Ishikawa (cell line): ENCODE measurements around the gene RABAC1.

Experiments used
- CEBPB ChIP-seq: IDR thresholded peaks from 2 replicates; pipeline ENCODE4 v1.6.1; 2012
- CREB1 ChIP-seq: IDR thresholded peaks from 2 replicates; pipeline ENCODE4 v1.6.1; 2012; ENCODE audit warnings: low read depth
- EGR1 ChIP-seq: IDR thresholded peaks from 2 replicates; pipeline ENCODE4 v1.6.1; 2012
- EP300 ChIP-seq: IDR thresholded peaks from 2 replicates; pipeline ENCODE4 v1.6.1; 2012; ENCODE audit warnings: borderline replicate concordance
- FOXM1 ChIP-seq: IDR thresholded peaks from 2 replicates; pipeline ENCODE4 v1.6.1; 2012; ENCODE audit warnings: low read depth, borderline replicate concordance
- MAX ChIP-seq: IDR thresholded peaks from 2 replicates; pipeline ENCODE4 v1.6.1; 2012
- RAD21 ChIP-seq: IDR thresholded peaks from 2 replicates; pipeline ENCODE4 v1.6.1; 2012; ENCODE audit warnings: low read depth
- TAF1 ChIP-seq: IDR thresholded peaks from 2 replicates; pipeline ENCODE4 v1.6.1; 2012; ENCODE audit warnings: low read depth, mild to moderate bottlenecking
- TEAD4 ChIP-seq: IDR thresholded peaks from 2 replicates; pipeline ENCODE4 v1.6.1; 2012
- ZBTB7A ChIP-seq: IDR thresholded peaks from 2 replicates; pipeline ENCODE4 v1.6.1; 2012; ENCODE audit warnings: low read depth
- TF ChIP-seq, protein P1 (sequence below): IDR thresholded peaks from 2 replicates; pipeline ENCODE4 v1.6.1; 2012
- TF ChIP-seq, protein P2 (sequence below): IDR thresholded peaks from 2 replicates; pipeline ENCODE4 v1.6.1; 2012; ENCODE audit warnings: low read depth, mild to moderate bottlenecking

GRCh38 chr19:41960973-41961372 lies 1.9 kb upstream of the RABAC1 start:
- TF ChIP-seq EGR1 (no peak), TAF1 (no peak), MAX (no peak), EP300 (no peak), FOXM1 (no peak), RAD21 (no peak), CEBPB (no peak), CREB1 (no peak), TEAD4 (no peak), ZBTB7A (no peak)
- TF ChIP-seq, protein P1, sequence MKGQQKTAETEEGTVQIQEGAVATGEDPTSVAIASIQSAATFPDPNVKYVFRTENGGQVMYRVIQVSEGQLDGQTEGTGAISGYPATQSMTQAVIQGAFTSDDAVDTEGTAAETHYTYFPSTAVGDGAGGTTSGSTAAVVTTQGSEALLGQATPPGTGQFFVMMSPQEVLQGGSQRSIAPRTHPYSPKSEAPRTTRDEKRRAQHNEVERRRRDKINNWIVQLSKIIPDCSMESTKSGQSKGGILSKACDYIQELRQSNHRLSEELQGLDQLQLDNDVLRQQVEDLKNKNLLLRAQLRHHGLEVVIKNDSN: no peak
- TF ChIP-seq, protein P2, sequence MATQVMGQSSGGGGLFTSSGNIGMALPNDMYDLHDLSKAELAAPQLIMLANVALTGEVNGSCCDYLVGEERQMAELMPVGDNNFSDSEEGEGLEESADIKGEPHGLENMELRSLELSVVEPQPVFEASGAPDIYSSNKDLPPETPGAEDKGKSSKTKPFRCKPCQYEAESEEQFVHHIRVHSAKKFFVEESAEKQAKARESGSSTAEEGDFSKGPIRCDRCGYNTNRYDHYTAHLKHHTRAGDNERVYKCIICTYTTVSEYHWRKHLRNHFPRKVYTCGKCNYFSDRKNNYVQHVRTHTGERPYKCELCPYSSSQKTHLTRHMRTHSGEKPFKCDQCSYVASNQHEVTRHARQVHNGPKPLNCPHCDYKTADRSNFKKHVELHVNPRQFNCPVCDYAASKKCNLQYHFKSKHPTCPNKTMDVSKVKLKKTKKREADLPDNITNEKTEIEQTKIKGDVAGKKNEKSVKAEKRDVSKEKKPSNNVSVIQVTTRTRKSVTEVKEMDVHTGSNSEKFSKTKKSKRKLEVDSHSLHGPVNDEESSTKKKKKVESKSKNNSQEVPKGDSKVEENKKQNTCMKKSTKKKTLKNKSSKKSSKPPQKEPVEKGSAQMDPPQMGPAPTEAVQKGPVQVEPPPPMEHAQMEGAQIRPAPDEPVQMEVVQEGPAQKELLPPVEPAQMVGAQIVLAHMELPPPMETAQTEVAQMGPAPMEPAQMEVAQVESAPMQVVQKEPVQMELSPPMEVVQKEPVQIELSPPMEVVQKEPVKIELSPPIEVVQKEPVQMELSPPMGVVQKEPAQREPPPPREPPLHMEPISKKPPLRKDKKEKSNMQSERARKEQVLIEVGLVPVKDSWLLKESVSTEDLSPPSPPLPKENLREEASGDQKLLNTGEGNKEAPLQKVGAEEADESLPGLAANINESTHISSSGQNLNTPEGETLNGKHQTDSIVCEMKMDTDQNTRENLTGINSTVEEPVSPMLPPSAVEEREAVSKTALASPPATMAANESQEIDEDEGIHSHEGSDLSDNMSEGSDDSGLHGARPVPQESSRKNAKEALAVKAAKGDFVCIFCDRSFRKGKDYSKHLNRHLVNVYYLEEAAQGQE: no peak
